ENCODE results near the gene COMTD1.

GRCh38 chr10:75231672-75232581 is 3.8 kb downstream of the COMTD1 start:
- TF ChIP-seq EZH2 (IDR thresholded peaks at IDR 0.05; ENCODE audit: borderline replicate concordance, insufficient read depth, low read depth, low read length, poor library complexity, severe bottlenecking) (no peak), CTCF (IDR thresholded peaks at IDR 0.05) (no peak)

Measured in B cell (primary cell).